ENCODE results near the gene MITD1. TPM values are rescaled to one million over a fixed set of nuclear protein-coding genes. Genes with fewer than 3 reads are reported as not detected.

The MITD1 gene
- total RNA-seq, 4 donors from 2014 or later = 18.3 to 30.8 (median 27.2) TPM

GRCh38 chr2:99127981-99128380 is 52.9 kb downstream of the MITD1 start:
- peaks cover 0 to 84% (median 10%) of the 10 kb centered on the region in 4 donors for H3K9me3 ChIP-seq

More at GRCh38 chr2:99127981-99128380, 52.9 kb downstream of the MITD1 start:
- Histone ChIP-seq H3K27me3 (no peaks in the 10 kb centered on the region), H3K27ac (no peak overlapping the region), H3K4me3 (no peak overlapping the region), H3K36me3 (peaks cover 0 to 38% (median 0%) of the 10 kb centered on the region in 3 donors), H3K4me1 (no peaks in the 10 kb centered on the region)
- no peak for TF ChIP-seq EP300 (IDR thresholded peaks at IDR 0.05)
- TF ChIP-seq POLR2A (IDR thresholded peaks at IDR 0.05) = no peak
- TF ChIP-seq CTCF (IDR thresholded peaks at IDR 0.05) = no peak
- no peak for DNase-seq (ENCODE audit: low spot score in 2 of 2)
- 38 to 58% methylated on average over 2 of the region's 2 CpGs for WGBS, 2 donors

Small RNA genes within 50 kb of the gene (small RNA-seq; reads per million reads assigned to genes)
- gene AC092587.1 = not detected

Other genes with a start within 250 kb of the MITD1 start
- 10 to 100 TPM in 3 of 4 donors, 1 to 10 TPM in 1; 7.2 to 19.0 (median 15.4) TPM for gene CRACDL, start 244.8 kb downstream of the MITD1 start, total RNA-seq
- gene C2orf15, start 39.4 kb downstream of the MITD1 start, total RNA-seq = under 1 TPM in 1 of 4 donors, not detected in 3; 0.44 TPM
- 10 to 100 TPM in 2 of 4 donors, 1 to 10 TPM in 2; 6.5 to 12.9 (median 10.0) TPM for gene TSGA10, start 26.1 kb downstream of the MITD1 start, total RNA-seq
- gene LIPT1, start 26.1 kb downstream of the MITD1 start, total RNA-seq = 10 to 100 TPM in 1 of 4 donors, 1 to 10 TPM in 3; 2.7 to 10.0 (median 9.0) TPM
- 10 to 100 TPM; 19.4 to 27.0 (median 21.7) TPM for gene MRPL30, start 126 bp upstream of the MITD1 start, total RNA-seq
- not detected for gene LYG2, start 74.6 kb upstream of the MITD1 start, total RNA-seq
- gene LYG1, start 120.1 kb upstream of the MITD1 start, total RNA-seq = 1 to 10 TPM in 3 of 4 donors, under 1 TPM in 1; 0.66 to 2.7 (median 1.9) TPM
- gene TXNDC9, start 155.3 kb upstream of the MITD1 start, total RNA-seq = 10 to 100 TPM; 25.3 to 37.1 (median 29.7) TPM
- gene EIF5B, start 156.3 kb upstream of the MITD1 start, total RNA-seq = 10 to 100 TPM; 28.8 to 47.4 (median 42.3) TPM

Measured in tibial nerve (tissue), 4 donors.